T-helper 1 cell (primary cell): ENCODE results near the gene GATAD2A.
A peak's percentile ranks its signal among the peaks of the same experiment; 100 is the strongest.

ENCODE experiments used
- DNase-seq, 5 donors: peaks; one replicate each; pipeline ENCODE4 v3.0.0-alpha.2; 2012 to 2020

Gene GATAD2A

GRCh38 chr19:19514881-19515641, 109.6 kb downstream of the GATAD2A start, which contains the start of gene TSSK6:
TSS of gene TSSK6 (minus strand) at chr19:19515548. CDS start at chr19:19515427, 121 bp downstream.
- no peak for DNase-seq

GRCh38 chr19:19515642-19516519, 110.4 kb downstream of the GATAD2A start, which contains the start of gene NDUFA13:
TSS of gene NDUFA13 (plus strand) at chr19:19516225. CDS start at chr19:19516239, 14 bp downstream.
- peak; percentile 83 to 93 (median 86) for DNase-seq

GRCh38 chr19:19517235-19517619, 111.8 kb downstream of the GATAD2A start:
- DNase-seq = no peak

- no peak for DNase-seq
Measured at GRCh38 chr19:19520989-19521388, 115.5 kb downstream of the GATAD2A start.

- no peak for DNase-seq
Measured at GRCh38 chr19:19523177-19523576, 117.7 kb downstream of the GATAD2A start.

DNA sequence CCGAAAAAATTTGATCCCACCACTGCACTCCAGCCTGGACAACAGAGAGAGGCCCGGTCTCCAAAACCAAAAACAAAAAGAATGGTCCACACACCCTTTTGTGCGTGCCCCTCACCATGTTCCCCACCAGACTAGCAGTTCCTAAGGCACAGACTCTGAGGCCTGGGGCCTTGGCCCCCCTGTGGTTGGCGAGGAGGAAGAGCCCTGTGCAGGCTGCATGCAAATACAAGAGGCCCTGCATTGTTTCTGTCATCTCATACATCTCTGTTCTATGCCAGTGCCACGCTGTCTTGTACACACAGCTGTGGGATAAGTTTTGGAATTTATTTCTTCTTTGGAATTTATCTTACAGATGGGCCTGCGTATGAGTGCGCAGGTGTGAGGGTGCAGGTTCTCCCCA, 118.6 kb downstream of the GATAD2A start:
- DNase-seq = no peak

DNA sequence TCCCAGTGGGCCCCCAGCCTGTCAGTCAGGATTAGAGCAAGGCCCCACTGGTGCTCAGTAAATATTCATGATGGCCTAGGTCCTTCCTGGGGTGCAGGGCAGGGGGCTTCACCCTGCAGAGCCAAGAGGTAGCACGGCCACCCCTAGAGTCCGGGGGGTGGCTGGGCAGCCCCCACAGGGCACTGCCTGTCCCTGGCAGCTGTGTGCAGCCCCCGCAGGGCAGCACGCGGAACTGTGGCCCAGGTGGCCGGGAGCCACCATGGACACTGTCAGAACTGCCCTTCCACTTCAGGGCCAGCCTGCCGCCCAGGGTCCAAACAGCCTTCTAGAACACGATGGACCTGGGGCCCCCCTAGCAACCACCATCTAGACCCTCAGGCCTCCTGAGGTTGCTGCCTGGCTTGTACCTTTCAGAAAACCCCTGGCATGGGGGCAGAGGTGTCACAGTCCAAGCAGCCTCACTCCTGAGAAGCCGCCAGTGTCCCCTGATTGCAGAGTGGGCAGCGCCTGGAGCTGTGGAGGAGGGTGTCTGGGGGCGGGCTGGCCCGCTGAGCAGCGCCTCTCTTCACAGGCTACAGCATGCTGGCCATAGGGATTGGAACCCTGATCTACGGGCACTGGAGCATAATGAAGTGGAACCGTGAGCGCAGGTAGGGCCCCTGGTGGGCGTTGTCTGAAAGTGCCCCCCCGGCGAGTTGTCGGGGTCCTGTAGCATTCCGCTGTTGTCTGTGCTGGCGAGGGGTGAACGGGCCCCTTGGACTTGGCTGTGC, 120.3 kb downstream of the GATAD2A start:
- DNase-seq = no peak

GRCh38 chr19:19526581-19527370, 121.3 kb downstream of the GATAD2A start:
- DNase-seq = no peak

GRCh38 chr19:19527371-19527656, 121.8 kb downstream of the GATAD2A start:
- no peak for DNase-seq

- DNase-seq = no peak
Measured at GRCh38 chr19:19527674-19528625, 122.5 kb downstream of the GATAD2A start.

DNA sequence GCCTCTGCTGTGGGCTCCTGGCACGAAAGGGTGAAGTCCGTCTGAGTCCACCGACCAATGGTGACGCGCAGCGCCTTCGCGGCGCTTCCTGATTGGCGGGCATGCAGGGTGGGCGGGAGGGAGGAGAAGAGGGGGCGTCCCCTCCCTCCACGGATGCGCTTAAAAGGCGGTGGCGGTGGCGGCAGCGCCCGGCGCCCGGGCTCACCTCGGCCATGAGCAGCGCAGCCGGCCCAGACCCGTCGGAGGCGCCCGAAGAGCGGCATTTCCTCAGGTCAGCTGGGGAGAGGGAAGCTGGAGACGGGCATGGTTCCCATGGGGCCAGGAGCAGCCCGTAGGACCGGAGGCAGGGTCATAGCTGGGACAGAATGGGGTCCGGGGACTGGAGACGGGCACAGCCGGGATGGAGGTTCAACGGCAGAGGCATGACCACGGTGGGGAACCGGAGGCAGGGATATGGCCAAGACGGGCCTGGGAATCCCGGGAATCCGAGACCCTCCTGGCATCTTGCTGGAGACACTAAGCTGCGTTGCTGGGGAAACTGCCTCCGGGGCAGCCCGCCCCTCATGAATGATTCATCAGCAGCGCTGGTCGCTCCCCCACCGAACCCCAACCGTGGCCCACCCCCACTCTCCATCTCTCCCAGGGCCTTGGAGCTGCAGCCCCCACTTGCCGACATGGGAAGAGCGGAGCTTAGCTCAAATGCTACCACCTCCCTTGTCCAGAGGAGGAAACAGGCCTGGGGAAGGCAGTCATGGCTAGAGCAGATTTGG, 123.4 kb downstream of the GATAD2A start, which contains the start of gene YJEFN3:
Gene YJEFN3 (plus strand): TSS at position 191 of the 770 bp plus-strand sequence. CDS start 22 bp downstream, at position 213.
- DNase-seq = no peak

GRCh38 chr19:19529783-19530422, 124.4 kb downstream of the GATAD2A start:
- no peak for DNase-seq

DNA sequence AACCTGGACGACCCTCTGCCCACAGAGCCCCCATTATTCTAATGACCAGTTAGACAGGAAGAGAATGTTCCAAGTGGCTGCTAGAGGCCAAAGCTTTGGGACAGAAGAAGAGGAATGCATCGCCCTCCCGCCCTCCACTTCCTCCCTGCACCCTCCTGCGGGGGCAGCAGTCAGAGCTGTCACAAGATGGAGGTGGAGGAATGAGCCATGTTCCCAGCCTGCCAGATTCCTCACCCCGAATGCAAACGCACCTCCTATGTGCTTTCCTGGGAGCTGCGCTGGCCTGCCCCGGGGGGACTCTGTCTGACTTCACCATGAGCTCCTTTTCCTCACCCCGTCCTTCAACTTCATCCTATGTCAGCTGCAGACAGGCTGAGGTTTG, 124.9 kb downstream of the GATAD2A start:
- DNase-seq = no peak

- no peak for DNase-seq
Measured at GRCh38 chr19:19530889-19531288, 125.4 kb downstream of the GATAD2A start.

GRCh38 chr19:19531951-19532805, 126.7 kb downstream of the GATAD2A start:
- DNase-seq = peak; percentile 69 to 84 (median 79)

DNA sequence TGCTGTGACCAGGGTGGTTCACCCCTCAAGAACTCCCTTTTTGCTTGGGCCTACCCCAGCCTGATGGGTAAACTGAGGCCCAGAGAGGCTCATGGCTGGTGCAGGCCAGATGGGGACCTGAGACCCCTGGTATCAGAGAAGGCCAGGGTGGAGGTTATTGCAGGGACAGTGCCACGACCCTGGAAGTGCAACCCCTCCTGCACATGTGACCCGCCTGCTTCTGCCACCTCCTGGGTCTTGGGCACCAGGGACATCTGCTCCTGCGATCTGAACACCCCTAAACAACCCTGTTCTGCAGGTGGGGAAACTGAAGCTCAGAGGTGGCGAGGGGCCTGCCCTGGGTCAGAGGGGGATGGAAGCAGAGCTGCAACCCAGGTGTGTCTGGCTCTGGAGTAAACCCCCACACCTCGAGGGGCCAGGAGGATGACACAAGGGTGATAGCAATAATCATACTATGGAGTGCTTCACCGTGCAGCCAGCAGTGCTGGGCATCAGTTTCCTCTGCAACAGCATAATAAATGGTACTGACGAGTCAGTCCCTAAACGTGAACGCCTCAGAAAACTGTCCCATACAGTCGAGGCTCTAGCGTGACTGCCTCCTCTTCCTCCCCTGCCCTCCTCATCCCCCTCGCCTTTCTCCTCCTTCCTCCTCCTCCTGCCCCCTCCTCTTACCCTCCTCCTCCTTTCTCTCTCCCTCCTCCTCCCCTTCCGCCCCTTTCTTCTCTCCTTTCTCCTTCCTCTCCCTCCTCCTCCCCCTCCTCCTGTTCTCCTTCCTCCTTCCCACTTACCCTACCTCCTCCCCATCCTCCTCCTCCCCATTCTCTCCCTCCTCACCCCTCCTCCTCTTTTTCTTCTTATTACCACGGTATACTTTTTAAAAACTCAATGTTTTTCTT, 127.6 kb downstream of the GATAD2A start:
- DNase-seq = no peak

DNA sequence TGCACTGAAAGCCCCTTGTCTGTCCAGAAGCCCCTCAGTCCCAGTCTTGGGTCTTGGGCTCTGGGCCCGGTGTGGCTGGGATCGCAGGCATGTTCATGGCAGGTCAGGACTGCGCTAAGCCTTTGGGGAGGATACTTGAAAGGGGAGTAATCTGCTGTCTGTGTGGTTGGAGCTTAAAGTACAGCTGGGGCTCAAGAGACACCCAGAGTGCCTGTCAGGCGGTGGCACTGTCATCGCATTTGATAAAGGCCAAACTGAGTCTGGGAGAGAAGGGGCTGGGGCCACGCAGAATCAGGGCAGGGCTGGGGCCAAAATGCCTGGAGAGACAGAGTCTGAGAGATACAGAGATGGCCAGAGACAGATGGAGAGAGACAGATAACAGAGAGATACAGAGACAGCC, 128.4 kb downstream of the GATAD2A start:
- DNase-seq = no peak
